ENCODE measurements around the gene TMEM242.

- no peak for TF ChIP-seq CTCF (IDR thresholded peaks at IDR 0.05)
- no peak for TF ChIP-seq POLR2A (IDR thresholded peaks at IDR 0.05)
Observed at GRCh38 chr6:157372501-157373280, 49.4 kb upstream of the TMEM242 start.

Measured in right lobe of liver (tissue), 4 donors.